ENCODE measurements around the gene GRK2.

DNA sequence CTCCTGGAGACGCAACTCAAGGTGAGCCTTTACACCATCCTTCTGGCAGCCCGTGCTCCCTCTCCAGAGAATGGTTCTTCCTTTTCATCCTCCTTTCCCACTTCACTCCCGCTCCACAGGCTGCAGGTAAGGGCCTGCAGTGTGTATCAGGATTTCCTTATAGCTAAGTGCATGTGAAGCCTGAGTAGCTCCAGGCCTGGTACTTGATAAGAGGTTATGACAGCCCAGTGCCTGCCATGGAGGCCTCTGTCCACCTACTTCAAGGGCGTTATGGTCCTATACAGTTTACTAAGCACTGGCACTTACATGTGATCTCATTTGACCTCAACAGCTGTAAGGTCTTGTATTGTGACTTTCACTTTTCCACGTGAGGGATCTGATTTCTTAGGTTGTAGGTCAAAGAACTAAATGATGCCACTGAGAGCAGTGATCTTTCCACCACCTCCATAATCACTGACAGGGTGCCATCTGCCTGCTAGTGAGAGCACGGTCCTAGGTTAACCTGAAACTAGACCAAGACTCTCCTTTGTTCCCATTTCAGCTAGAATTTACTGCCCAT is 55.1 kb downstream of the GRK2 start:
- TF ChIP-seq, protein P1, sequence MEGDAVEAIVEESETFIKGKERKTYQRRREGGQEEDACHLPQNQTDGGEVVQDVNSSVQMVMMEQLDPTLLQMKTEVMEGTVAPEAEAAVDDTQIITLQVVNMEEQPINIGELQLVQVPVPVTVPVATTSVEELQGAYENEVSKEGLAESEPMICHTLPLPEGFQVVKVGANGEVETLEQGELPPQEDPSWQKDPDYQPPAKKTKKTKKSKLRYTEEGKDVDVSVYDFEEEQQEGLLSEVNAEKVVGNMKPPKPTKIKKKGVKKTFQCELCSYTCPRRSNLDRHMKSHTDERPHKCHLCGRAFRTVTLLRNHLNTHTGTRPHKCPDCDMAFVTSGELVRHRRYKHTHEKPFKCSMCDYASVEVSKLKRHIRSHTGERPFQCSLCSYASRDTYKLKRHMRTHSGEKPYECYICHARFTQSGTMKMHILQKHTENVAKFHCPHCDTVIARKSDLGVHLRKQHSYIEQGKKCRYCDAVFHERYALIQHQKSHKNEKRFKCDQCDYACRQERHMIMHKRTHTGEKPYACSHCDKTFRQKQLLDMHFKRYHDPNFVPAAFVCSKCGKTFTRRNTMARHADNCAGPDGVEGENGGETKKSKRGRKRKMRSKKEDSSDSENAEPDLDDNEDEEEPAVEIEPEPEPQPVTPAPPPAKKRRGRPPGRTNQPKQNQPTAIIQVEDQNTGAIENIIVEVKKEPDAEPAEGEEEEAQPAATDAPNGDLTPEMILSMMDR (IDR thresholded peaks at IDR 0.05), result no peak
- TF ChIP-seq EZH2 (IDR thresholded peaks at IDR 0.05; ENCODE audit: borderline replicate concordance, insufficient read depth, low read depth, low read length, poor library complexity, severe bottlenecking), result no peak

All from B cell (primary cell).